ENCODE results near the gene PRDM8. TPM values are rescaled to one million over a fixed set of nuclear protein-coding genes. Genes with fewer than 3 reads are reported as not detected.

The PRDM8 gene
- total and polyA plus RNA-seq, 2 of the 4 experiments (the other 2 are of a cell fraction), result 5.7 to 15.8 TPM

DNA sequence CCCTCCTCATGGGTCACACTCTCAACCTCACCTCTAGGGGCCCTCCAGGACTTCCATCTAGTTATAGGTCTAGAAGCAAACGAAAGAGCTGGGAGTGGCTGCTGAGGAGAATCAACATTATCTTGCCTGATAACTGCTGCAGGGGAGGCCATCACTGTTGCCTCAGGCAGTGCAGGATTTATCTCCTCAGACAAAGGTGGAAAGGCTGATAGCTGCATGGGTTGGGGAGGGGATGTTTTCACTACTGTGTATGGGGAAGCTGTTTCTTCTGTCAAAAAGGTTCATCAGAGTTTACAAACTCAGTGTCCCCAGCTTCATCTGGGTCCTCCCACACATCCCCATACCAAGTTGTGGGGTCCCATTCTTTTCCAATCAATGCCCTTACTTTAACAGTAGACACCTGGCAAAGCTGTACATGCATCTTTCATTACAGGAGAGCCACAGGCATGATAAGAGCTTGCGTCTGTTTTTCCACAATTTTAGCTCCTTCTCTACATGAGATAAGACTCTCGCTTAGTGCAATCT is 17.6 kb upstream of the PRDM8 start:
- Histone ChIP-seq H3K27me3 (ENCODE audit: control insufficient read depth, insufficient read depth, low read length) (no peaks in the 10 kb centered on the region), H3K18ac (ENCODE audit: low read depth, low read length) (no peak overlapping the region), H3K9ac (ENCODE audit: low read depth, low read length) (no peak overlapping the region), H3K9me3 (ENCODE audit: control insufficient read depth, insufficient read depth, low read length) (0 out of 2 replicates have a peak, but pooled peaks cover 2% of the 10 kb centered on the region), H3K4ac (ENCODE audit: low read depth, low read length) (no peak overlapping the region), H4K8ac (ENCODE audit: low read depth in 2 of 2, low read length in 2 of 2) (no peak overlapping the region), H3K23ac (ENCODE audit: low read depth, low read length) (no peak overlapping the region), H4K20me1 (ENCODE audit: insufficient read depth, low read length) (no peaks in the 10 kb centered on the region), H3K56ac (ENCODE audit: extremely low read depth, insufficient read depth, low read length) (no peak overlapping the region), H3K4me2 (ENCODE audit: low read depth, low read length) (no peak overlapping the region), H2AK9ac (replicated peaks; ENCODE audit: low read depth, low read length, poor library complexity) (no peak overlapping the region), H2AFZ (replicated peaks; ENCODE audit: low read length, poor library complexity) (no peak overlapping the region), H3K14ac (replicated peaks; ENCODE audit: low read depth, low read length) (no peak overlapping the region), H2BK15ac (ENCODE audit: low read depth, low read length) (no peak overlapping the region), H2BK20ac (ENCODE audit: low read depth, low read length) (no peak overlapping the region), H2BK5ac (ENCODE audit: low read depth, low read length, poor library complexity, severe bottlenecking) (no peak overlapping the region), H3K4me1 (ENCODE audit: control insufficient read depth, insufficient read depth, low read length) (peaks cover 3% of the 10 kb centered on the region; the same call in 1 of the 2 replicates), H4K5ac (ENCODE audit: low read depth, low read length) (no peak overlapping the region), H2BK120ac (ENCODE audit: low read depth, low read length) (no peak overlapping the region), H3K79me1 (ENCODE audit: low read depth in 1 of 2, low read length in 2 of 2) (peaks cover 0 to 11% of the 10 kb centered on the region in 2 experiments; a peak in 3 of 4 replicates), H3K27ac (ENCODE audit: insufficient read depth, low read length) (no peak overlapping the region), H3K9me1 (ENCODE audit: insufficient read depth, low read length) (peaks cover 11% of the 10 kb centered on the region), H4K91ac (ENCODE audit: insufficient read depth, low read depth, low read length) (no peak overlapping the region), H2AK5ac (ENCODE audit: low read depth, low read length) (no peak overlapping the region), H3K4me3 (ENCODE audit: insufficient read depth, low read depth, low read length) (no peak overlapping the region), H3K36me3 (ENCODE audit: control insufficient read depth, insufficient read depth, low read length) (no peaks in the 10 kb centered on the region)
- in situ Hi-C loops (cut with MboI; ENCODE audit: low sequenced_read_pairs) (loop anchor here (5.0 kb wide), 1 partner anchor 107 kb away; the partner anchor contains the start of gene ANTXR2), dilution Hi-C loops (cut with HindIII; ENCODE audit: low sequenced_read_pairs, unreplicated experiment) (no loop called here), intact Hi-C loops (cut with micrococcal nuclease) (loop anchor here (5.0 to 10.0 kb wide), 3 partner anchors 525 to 1135 kb away; no protein-coding TSS in a partner anchor)
- no peak for DNase-seq
- ChIA-PET CTCF (no interaction called here), POLR2A (ENCODE audit: unreplicated experiment) (no interaction called here)
- BruUV-seq (replicated peaks), result no TSS peak
- ATAC-seq (ENCODE audit: low read depth), result no peak
- WGBS, 2 experiments (ENCODE audit: extremely low coverage in 2 of 2, insufficient read length in 1 of 2), result 75% methylated on average over 3 of the region's 3 CpGs; no CpG with 5 or more reads in 1 of the 2 experiments
- TF ChIP-seq SMC3 (IDR thresholded peaks at IDR 0.05; ENCODE audit: low read depth, low read length) (no peak), CHD1 (IDR thresholded peaks at IDR 0.05; ENCODE audit: low read depth, low read length) (no peak), BHLHE40 (IDR thresholded peaks at IDR 0.05; ENCODE audit: low read depth, low read length) (no peak), MAFK (IDR thresholded peaks at IDR 0.05; ENCODE audit: low read depth, low read length) (no peak), POLR2A (IDR thresholded peaks at IDR 0.05; ENCODE audit: low read depth, low read length) (no peak), CEBPB (IDR thresholded peaks at IDR 0.05; ENCODE audit: low read depth, low read length) (no peak), MXI1 (IDR thresholded peaks at IDR 0.05; ENCODE audit: borderline replicate concordance, low read depth, low read length) (no peak), RFX5 (IDR thresholded peaks at IDR 0.05; ENCODE audit: low read depth, low read length) (no peak), NFE2L2 (IDR thresholded peaks at IDR 0.05; ENCODE audit: low read depth, low read length) (no peak)
- TF ChIP-seq, protein P1, sequence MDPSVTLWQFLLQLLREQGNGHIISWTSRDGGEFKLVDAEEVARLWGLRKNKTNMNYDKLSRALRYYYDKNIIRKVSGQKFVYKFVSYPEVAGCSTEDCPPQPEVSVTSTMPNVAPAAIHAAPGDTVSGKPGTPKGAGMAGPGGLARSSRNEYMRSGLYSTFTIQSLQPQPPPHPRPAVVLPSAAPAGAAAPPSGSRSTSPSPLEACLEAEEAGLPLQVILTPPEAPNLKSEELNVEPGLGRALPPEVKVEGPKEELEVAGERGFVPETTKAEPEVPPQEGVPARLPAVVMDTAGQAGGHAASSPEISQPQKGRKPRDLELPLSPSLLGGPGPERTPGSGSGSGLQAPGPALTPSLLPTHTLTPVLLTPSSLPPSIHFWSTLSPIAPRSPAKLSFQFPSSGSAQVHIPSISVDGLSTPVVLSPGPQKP (IDR thresholded peaks at IDR 0.05; ENCODE audit: borderline replicate concordance, low read depth, low read length), result no peak
- TF ChIP-seq, protein P2, sequence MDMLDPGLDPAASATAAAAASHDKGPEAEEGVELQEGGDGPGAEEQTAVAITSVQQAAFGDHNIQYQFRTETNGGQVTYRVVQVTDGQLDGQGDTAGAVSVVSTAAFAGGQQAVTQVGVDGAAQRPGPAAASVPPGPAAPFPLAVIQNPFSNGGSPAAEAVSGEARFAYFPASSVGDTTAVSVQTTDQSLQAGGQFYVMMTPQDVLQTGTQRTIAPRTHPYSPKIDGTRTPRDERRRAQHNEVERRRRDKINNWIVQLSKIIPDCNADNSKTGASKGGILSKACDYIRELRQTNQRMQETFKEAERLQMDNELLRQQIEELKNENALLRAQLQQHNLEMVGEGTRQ (IDR thresholded peaks at IDR 0.05; ENCODE audit: low read depth, low read length), result no peak
- TF ChIP-seq, protein P3, sequence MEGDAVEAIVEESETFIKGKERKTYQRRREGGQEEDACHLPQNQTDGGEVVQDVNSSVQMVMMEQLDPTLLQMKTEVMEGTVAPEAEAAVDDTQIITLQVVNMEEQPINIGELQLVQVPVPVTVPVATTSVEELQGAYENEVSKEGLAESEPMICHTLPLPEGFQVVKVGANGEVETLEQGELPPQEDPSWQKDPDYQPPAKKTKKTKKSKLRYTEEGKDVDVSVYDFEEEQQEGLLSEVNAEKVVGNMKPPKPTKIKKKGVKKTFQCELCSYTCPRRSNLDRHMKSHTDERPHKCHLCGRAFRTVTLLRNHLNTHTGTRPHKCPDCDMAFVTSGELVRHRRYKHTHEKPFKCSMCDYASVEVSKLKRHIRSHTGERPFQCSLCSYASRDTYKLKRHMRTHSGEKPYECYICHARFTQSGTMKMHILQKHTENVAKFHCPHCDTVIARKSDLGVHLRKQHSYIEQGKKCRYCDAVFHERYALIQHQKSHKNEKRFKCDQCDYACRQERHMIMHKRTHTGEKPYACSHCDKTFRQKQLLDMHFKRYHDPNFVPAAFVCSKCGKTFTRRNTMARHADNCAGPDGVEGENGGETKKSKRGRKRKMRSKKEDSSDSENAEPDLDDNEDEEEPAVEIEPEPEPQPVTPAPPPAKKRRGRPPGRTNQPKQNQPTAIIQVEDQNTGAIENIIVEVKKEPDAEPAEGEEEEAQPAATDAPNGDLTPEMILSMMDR (conservative IDR thresholded peaks at IDR 0.05; ENCODE audit: low read depth, low read length), result no peak
